GM18858 (cell line): ENCODE results near the gene SH2D1B.

Experiments used
- ATAC-seq: cut with Tn5 transposase; IDR thresholded peaks from one replicate; pipeline ENCODE4 v1.9.1; 2021; ENCODE audit not compliant: unreplicated experiment

Gene SH2D1B

DNA sequence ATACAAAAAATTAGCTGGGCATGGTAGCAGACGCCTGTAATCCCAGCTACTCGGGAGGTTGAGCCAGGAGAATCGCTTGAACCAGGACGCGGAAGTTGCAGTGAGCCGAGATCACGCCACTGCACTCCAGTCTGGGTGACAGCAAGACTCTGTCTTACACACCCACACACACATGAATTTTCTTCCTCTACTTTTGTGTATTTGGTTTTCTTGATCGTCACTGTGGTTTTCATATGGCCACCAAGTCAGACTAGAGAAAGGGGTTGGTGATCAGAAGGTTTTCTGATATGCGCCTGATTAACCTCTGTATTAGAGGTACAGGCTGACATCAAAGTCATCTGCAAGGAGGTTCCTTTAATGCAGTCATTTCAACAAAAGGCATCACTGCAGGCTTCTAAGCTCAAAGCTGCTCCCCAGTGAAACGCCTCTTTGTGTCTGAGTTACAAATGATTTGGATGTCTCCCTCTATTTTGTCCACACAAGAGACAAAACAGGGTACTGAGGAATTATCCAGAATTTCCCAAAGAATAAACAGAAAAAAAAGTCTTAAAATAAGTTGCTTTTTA is 11.1 kb downstream of the SH2D1B start:
- no peak for ATAC-seq

DNA sequence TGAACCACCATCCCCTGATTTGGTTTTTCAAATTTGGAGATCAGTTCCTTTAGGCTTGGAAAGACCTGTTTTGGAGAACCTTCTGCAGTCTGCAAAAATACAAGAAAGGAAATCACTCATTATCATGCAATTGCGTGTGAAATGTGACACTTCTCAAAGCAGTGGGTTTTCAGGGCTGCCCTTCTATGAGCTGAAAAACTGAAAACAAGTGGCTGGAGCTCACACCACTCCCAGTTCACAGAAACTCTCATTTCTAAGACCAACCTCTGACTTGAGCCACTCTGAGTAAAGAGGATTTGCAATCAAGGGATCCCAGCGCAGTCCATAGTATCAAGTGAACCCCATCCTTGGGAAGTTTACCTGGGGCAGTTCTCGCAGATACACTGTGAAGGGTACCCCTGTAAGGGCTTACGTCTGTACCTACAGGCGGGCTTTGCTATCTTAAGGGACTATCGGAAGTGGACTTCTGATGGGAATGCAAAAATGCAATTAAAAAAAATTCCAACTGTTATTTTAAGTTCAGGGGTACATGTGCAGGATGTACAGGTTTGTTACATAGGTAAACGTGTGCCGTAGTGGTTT is 12.8 kb downstream of the SH2D1B start:
- ATAC-seq: no peak

DNA sequence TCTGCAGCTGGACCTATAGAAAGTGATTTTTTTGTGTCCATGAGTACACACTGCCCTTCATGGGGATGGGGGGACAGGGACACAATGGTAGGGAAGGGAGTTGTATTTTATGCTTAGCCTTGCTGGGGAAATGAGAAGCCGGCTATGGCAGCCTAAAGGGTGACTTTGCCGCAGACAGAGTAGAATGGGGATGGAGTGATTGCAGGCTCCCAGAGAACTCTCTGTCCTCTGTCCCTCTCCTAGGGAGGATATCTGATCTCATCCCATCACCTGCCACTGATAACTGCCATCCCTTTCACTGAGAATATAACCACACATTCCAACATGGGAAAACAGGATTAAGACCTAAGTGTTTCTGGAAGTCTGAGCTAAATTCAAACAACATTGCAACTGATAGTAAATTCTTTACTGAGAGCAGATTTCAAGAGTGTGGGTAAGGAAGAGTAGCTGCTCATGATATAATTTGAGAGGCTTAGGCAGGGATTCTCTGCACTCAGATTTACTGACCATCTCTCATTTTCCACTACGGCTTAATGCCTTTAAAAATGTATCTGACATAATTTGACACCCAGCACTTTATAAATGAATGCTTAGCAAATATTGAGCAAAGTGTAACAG is 13.9 kb downstream of the SH2D1B start:
- ATAC-seq: no peak

DNA sequence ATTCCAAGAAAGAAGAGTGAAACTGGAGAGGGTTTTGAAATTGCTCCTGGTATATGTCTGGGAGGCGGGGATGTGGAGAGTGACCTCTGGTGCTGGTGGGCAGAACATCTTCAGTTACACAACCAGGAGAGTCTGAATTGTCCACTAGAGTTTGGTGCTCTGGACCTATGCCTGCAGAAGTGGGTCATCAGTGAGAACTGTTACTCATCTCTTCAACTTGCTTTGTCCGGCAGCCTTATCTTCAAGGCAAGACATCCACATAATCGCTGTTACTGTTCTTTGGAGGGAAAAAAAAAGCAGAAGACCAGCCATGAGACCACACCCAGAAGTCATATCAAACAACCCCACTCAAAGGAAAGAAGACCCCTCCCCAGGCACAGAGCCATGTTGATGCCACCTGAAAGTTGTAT is 14.9 kb downstream of the SH2D1B start:
- ATAC-seq: no peak

DNA sequence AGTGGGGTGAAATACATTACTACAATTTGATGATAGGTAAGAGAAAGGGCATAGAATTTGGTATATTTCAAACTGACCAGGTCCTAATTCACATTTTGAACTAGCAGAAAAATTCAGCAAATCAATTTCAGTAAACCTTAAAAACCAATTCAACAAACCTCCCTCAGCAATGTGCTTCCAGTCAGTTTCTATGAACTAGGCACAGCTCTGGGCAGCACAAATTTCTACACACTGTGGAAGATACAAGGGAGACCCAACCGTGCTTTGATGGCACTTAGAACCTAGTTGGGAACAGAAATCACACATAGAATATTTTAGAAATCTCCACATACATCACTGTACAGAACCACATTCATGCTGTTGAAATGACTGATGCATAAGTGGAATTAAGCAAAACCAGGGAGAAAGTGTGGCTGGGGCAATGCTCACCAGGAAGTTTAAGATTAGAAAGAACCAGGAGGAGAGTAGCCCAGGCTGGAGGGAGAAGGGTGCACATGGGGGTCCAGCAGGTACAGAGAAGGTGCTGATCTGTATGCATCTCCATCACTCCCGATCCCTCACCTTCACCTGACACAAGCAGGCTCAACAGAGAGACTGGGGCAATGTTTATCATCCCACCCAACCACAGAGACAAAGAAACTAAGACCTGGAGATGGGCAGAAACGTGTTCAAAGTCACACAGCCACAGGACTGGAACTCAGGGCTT is 15.6 kb downstream of the SH2D1B start:
- no peak for ATAC-seq

DNA sequence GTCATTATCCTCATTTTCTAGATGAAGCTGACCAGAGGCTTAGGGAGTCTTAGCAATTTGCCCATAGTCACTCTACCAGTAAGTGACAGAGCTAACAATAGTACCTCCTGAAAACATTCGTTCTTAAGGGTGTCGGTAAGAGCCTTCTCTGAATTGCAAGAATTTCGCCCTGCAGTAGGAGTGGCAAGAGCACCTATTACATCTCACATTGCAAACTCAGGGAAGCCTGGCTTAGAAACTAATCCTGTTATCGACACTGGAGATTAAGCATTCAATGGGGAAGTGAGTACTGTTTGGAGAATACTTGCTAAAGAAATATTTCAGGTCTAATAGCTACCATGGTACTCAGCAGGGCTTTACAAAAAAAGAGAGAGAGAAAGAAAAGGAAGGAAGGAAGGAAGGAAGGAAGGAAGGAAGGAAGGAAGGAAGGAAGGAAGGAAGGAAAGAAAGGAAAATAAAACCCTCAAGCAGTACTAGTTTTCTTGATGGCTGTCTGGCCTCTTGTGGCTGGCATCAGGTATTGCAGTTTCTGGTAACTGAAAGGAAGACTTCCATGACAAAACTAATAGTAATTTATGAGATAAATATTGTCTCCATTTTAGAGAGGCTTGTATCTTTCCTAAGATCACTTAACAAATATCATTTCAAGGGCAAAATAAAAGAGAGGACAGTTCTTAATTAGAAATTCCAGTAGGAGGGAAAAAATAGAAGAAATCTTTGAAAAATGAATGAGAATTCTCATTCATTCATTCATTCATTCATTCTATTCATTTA is 20.0 kb downstream of the SH2D1B start:
- no peak for ATAC-seq

DNA sequence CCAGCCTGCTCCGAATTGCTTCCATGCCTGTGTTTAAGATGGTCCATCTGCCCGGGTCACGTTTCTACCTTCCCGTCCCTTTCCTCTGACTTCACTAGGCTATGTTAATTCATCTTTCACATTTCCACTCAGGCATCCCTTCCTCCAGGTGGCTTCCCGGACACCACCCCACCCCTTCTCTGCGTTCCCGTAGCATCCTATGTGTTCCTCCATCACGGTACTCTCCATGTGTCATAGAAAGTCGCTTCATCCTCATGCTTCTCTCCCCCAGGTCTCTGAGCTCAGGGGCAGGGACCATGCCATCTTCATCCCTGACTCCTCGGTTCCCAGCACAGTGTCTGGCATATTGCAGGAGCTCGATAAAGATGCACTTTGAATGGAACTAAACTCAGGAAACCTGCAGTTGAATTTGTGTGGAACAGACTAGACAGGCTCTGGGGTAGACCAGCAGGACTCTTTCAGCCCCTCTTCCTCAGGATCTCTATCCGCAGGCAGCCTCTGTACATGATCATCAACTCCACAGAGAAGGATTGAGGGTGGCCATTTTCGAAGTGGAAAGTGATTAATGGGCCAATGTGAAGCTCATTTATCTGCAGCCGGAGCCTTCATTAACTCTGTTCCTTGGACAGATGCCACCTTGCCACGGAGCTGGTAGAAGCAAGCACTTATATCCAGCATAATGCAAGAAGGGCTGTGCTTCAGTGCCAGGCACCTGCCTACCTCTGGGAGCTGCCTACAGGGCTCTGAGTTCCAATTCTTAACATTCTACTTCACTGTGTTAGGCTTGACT is 21.3 kb downstream of the SH2D1B start:
- ATAC-seq: no peak

DNA sequence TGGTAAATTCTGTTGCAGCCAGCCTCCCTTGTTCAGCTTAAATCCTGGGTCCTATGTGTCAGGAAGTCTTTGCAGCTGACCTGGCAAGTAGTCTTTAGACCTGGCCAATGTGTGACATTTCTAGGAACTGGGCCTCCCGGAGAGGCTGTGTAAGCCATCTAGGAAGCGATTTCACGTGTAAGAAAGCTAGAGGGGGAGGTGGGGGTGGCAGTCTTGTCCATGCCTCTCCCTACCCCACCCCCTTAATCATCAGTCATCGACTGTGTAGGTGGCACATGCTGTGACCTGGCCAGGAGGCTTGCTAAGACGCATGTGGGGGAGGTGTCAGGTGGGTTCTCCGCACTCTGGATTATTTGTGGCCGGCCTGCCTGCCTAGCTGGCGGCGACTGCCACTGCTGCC is 22.0 kb downstream of the SH2D1B start:
- no peak for ATAC-seq

DNA sequence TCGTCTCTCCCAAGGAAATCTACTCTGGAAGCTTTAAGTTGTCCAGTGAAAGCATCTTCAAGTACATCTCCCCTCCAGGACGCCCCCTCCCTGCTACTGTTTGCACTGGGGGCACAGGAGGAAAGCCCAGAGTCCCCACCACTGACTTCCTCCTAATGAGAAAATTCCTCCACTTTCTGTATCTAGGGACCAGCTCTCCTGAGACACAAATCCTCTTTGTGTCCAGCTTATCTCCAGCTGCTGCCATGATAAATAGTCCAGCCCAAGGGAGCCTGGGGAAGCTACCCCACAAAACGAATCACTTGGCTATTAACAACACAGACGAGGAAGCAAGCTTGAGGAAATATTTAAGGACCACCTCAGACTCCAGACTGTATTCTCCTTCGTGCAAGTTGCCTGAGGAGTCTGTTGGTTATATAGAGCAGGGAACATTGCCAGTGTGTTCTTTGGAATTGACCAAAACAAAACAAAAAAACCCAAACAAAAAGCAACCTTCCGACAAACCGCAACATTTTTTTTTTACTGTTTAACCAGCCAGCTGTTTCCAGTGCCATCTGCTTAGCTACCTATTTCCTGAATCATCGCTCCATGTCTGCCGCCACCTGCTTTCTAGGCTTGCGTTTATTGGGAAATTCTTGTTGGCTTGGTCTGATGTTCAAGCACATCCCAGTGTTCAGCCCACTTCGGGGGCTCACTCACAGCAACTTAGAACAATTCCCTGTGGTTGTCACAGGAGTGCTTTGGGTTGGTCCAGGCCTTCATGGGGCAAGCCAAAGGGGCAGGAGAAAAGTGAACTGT is 22.7 kb downstream of the SH2D1B start:
- ATAC-seq: no peak

DNA sequence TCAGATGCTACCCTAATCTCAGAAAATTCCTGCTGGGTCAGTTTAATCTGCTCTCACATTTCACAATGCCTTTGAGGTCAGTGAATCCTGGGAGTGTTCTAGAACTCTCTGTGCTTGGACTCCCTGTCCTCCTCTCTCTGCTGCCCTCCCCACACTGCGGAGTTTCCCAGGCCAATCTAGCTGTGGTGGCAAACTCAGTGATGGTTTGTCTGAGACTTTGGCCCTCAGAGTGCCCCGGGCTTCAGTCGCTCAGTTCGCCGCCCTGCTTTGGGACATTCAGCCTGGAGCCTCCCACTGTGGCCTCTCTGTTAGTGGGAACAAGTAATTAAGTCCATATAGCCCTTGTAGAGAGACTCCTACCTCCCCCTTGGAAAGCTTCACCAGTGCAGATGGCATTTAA is 23.3 kb downstream of the SH2D1B start:
- ATAC-seq: no peak

DNA sequence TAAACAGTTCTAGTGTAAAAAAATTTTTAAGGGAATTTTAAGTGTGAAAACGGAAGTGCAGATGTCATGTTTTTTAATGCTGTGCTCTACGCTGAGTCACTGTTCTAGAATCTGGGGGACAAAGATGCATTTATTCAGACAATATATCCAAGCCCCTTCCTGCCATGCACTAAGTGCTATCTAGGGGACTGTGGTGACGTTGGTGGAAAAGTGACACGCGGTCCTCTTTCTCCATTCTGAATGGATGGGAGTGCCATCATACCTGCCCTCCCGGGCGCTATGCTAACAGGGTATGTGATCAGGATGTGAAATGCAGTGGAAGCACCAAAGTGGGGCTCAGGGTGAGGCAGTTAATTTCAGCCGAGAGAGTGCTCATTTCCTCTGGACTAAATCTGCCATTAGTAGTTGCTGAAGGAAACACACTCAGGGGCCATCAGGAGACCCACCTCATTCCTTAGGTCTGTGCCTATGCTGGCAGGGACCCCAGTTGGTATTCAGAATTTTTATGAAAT is 23.8 kb downstream of the SH2D1B start:
- no peak for ATAC-seq

DNA sequence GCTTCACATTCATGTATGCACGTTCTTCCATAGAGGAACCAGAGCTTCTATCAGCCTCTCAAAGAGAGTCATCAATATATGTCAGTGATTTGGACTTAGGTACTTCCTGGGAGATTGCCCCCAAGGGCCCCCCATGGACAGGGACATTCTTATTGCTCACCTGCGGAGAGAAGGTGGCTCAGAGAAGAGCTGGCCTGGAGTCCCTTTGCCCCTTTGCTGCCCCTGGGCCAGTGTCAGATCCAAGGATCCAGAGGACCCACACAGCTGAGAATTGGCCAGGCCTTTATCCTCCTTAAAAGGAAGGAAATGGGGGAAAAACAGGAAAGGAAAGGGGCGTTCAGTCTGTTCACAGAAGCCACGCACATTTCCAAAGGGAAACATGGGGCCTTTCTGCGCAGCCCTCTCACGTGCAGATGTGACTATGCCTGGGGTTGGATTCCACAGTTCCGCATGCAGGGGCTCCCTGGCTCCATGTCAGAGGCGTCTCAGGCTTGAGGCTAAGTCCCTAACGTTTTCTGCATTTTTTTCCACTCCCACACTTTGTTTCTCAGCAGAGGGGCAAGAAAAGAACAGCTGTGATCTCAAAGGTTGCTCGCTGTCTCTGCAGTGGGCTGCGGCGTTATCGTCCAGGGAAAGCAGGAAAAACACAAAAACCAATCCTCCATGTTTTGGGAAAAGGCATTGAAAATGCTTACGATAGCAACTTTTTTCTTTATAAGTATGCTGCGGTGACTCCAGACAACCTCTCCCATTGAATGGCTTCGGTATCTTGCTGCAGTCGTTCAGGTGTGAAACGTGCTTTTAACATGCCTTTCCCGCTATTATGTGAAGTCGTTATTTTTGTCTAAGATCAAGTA is 24.5 kb downstream of the SH2D1B start:
- no peak for ATAC-seq

DNA sequence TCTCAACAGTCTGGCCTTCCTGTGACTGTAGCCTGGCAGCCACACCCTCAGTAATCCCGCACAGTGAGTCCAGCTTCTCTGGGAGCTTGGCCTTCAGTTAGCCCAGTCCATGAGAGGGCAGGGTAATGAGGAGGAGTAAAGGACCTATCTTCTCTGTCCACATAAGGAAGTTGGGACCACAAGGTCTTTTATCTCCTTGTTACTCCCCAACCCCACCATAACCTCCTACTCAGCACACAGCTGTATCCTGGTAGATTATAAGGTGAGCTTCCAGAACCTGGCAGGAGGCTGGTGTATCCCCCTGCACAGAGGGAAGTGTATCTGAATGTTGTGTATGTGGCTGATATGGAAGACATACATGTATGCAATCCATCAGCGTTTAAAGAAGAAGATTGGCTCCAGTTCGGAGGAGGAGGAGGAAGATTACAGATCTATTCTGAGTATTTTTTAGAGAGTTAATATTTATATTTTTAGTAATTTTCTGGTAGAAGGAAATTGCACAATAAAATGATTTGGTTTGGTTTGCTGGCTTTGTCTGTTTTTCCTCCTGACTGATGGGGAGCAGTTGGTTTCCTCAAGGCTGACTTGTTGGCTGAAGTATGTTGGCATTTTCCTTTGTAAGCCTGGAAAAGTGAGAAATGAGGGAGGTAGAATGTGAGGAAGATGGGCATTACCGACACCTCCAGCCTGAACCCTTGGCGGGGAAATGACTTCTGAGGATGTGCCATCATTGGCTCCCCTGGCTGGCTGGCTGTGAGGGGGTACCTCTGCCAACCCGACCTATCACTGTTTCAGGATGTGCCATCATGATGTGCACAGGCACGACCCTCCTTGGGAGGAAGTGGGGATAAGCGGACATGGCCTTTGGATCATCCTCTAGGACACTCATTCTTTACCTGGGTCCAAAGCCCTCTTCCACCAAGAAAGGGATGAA is 25.4 kb downstream of the SH2D1B start:
- no peak for ATAC-seq

DNA sequence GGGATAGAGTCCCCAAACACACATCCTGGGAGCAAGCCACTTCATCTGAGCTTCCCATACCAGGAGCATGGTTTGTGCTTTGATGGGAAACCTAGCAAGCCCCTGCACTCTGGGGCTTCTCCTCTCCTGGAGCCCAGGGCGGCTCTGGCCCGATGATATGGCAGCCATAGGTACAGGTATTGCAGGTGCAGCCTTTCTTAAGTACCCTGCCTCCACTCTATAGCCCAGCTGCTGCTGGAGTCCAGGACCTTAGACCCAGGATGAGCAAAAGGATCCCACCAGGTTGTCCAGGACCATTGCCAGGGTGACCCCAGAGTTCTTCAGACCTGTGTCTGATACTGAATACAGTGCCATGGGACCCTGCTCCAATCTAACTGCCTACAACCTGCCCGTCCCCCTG is 26.2 kb downstream of the SH2D1B start:
- no peak for ATAC-seq

DNA sequence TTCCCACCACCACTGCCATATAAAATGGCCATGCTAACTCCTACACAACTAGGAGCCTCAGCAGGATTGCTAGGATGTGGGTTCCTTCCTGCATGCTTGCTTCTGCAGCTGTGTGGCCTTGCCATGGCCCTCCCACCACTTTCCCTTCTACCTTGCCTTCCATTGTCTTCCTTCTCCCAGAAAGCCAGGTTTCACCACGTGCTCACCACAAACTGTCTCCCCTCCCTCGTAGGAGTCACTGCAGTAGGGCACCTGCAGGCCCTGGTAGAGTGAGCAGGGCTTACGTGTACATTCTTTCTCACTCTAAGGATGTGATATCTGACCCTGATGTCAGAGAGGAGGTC is 26.7 kb downstream of the SH2D1B start:
- no peak for ATAC-seq

DNA sequence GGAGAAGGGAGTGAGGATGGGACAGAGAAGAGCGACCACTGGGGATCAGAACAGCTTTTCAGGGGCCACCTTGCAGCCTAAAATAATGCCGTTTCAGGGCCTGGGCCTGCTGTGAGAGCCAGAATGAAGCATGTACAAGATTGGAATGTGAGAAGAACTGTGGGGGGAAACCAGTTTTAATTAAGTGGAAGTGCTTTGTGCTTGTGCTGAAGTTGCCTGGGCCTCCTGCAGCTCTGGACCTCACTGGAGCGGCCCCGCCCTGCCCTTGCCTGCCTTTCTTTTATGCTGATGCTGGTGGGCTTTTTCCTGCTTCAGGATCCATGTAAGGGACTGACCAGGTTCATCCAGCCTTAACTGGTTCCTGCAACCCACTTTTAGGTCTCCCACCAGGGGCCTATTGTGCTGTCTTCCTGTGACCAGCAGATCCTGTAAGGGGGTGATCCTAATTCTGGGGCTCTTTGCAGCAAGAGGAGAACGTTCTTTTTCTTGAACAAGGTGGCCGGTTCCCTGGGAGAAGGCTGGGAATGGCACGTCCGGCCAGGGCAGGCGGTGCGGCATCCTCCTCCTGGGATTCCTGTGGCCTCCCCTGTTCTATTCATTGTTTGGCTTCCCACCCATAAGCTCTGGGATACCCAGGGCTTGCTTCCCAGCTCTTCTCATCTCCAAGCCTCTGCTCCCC is 27.2 kb downstream of the SH2D1B start:
- ATAC-seq: no peak

DNA sequence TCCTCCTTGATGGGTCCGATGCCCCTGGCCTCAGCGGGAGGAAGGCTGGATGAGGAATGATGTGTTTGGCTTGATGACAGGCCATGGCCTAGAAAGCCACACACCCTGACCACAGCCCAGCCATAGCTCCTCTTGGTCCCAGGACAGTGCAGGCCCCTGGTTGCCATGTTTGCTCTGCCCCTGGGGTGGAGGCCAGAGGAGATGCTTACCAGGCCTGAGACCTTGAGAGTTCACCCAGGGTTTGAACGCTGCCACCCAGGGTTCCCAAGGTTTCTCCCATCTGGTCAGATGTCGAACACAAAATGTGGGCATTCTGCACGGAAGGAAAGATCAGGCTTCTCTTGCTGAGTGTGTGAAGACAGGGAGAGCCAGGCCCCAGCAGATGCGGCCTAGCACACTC is 27.8 kb downstream of the SH2D1B start:
- ATAC-seq: no peak
